HK-2 (cell line): ENCODE measurements around the gene METTL25.
A peak's percentile ranks its signal among the peaks of the same experiment; 100 is the strongest.
"Not testable (repeated sequence)": the region's sequence is repeated elsewhere in the genome, so short reads cannot be mapped to it uniquely, and the experiment has no call there.

Source experiments
- DNase-seq: peaks from one replicate; pipeline ENCODE4 v3.0.0-alpha.2; 2018; ENCODE audit not compliant: unreplicated experiment

METTL25 gene, protein sequence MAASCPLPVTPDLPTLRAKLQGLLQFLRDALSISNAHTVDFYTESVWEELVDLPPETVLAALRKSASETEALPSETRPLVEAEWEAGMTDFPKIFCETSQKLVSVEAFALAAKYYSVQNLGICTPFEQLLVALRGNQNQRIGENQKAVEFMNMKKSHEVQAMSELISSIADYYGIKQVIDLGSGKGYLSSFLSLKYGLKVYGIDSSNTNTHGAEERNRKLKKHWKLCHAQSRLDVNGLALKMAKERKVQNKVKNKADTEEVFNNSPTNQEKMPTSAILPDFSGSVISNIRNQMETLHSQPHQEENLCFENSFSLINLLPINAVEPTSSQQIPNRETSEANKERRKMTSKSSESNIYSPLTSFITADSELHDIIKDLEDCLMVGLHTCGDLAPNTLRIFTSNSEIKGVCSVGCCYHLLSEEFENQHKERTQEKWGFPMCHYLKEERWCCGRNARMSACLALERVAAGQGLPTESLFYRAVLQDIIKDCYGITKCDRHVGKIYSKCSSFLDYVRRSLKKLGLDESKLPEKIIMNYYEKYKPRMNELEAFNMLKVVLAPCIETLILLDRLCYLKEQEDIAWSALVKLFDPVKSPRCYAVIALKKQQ

DNA sequence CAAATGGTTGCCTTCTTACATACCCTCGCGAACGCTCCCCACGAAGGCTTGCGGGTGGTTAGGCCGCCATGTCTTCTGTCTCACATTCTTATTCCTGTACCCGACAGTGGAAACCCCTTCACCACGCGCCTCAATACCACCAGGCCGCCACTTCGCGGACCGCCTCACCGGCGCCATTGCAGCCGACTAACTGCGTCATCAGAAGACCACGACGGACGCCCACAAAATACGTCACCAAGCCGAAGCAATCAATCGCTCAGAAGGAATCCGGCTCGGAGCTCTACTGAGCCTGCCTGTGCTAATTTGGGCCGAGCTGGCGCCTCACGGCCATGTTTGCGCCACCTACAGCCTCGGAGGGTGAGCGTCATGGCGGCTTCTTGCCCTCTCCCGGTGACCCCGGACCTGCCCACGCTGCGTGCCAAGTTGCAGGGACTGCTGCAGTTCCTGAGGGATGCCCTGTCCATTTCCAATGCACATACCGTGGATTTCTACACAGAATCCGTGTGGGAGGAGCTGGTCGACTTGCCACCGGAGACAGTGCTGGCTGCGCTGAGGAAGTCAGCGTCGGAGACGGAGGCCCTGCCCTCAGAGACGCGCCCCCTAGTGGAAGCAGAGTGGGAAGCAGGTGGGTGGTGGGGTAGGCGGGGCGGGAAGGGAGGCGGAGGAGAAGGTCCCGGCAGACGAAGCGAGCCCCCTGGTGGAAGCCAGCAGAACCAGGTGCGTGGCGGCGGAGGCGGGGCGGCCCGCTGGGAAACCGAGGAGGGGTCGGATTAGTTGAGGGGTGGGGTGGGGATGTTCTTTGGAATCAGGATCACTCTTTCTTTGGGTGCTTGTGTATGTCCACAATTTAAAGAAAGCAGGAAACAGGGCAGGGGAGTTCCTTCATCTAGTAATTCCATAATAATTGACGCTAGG, at the start of gene METTL25, which contains the start of gene CCDC59:
Gene METTL25, plus strand, starts transcription at position 330 of the 915 bp plus-strand sequence. Its CDS starts 37 bp downstream, at position 367.
Gene CCDC59, minus strand, starts transcription at position 188 of the 915 bp plus-strand sequence. Its CDS starts 11 bp downstream, at position 177.
- peak; percentile 96 for DNase-seq

- no peak for DNase-seq
These were observed 43.9 kb upstream of the METTL25 start for GRCh38 chr12:82314406-82314892.

DNA sequence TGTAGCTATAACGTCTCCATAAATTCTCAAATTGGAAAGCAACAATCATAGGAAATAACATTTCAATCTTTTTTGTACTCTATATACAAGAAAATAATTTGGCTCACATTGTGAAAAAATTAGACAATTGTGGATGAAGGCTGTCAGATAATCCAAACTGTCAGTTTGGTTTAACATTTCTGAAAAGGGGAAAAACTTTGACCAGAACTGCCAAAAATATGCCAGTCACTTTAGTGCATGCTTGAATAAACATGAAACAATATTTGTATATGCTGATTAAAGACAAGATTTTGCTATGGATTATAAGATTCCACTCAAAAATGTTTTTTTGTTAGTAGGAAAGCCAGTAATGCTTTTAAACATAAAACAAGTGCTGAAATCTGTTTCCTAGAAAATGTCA, 39.1 kb upstream of the METTL25 start:
- no peak for DNase-seq

GRCh38 chr12:82325540-82326336, 32.6 kb upstream of the METTL25 start:
- DNase-seq, result no peak

DNA sequence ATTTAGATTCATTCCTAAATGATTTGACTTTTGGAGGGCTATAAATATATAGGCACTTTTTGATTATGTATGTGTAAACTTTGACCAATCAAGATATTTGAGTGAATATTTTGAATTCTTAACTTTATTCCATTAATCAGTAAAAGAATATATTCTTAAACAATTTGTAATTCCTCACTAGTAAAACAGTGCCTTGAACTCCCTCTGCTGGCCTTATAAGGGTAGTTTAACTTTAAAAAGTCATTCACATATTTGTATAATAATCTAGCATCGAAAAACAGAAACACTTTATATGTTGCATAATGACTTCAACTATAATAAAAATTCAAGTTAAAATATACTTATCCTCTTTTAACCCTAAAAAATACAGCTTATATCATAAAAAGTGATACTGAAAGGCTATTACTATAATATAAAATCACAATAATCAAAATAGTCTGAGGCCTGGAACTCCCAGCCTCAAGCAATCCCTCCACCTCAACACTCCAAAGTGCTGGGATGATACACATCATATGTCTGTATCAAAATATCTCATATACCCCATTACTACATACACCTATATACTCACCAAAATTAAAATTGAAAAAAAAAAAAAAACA, 31.3 kb upstream of the METTL25 start:
- DNase-seq, result no peak

DNA sequence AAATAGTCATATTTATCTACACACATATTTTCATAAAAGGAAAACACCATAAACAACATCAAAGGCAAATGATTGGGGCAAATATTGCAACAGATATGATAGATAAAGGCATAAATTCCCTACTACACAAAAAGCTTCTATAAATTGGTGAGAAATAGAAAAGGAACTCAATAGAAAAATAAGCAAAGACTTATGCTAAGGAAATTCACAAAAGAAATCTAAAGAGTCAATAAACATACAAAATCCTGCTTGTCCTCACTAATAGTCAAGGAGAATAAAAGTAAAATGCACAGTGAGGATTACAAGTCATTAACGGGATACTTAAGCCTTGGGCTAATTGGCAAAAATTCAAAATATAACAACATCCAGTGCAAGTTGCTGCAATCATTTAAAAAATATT, 30.5 kb upstream of the METTL25 start:
- DNase-seq, result no peak

DNA sequence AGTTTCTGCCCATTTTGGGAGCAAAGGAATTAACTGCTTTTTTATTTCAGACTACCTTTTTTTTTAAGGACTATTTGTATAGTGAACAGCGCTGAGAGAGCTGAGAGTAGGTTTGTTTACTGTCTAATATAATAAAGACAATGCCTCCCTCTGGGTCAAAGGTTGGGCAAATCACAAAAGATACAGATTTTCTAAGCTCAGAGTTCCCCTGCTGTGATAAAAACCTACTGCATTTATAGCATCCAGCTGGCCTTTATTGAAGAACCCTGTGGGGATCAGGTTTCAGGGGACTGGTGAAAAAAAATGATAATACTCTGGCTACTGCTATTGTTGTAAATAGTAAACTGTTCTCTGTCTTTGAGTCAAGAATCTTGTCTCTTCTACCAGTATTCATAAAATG, 28.8 kb upstream of the METTL25 start:
- no peak for DNase-seq

DNA sequence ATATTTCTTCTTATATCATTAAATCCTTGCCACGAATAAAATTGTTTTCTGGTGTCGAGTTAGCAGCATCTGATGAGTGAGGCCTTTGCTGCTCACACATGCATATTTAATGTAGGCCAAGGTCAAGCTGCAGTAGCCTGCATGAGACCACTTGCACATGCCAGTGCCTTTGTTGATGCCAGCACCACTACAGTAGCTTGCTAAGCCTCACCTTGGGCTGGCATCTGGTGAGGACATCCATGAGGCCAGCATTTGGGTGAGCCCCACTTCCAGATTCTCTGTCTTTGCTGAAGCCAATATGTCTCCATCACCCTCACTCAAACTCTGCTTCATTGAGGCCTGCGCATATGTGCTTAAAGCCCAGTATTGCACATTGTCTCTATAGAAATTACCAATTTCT, 8.2 kb upstream of the METTL25 start:
- no peak for DNase-seq

DNA sequence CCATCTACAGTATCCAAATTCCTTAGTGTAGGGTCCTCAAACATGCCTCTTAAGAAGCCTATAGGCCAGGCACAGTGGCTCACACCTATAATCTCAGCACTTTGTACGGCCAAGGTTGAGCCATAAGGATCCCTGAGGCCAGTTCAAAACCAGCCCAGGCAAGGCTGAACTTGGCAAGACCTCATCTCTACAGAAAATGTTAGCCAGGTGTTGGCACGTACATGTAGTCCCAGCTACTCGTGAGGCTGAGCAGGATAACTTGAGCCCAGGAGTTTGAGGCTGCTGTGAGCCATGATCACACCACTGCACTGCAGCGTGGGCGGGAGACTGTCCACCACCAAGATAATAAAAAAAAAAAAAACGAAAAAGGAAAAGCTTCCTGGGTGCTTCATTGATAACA, 6.9 kb upstream of the METTL25 start:
- no peak for DNase-seq

- no peak for DNase-seq
These were observed 989 bp upstream of the METTL25 start for GRCh38 chr12:82357340-82357739.

GRCh38 chr12:82357845-82358199, 507 bp upstream of the METTL25 start:
- peak; percentile 2 for DNase-seq

- DNase-seq, result peak; percentile 6
These were observed 768 bp downstream of the METTL25 start for GRCh38 chr12:82359115-82359478.

DNA sequence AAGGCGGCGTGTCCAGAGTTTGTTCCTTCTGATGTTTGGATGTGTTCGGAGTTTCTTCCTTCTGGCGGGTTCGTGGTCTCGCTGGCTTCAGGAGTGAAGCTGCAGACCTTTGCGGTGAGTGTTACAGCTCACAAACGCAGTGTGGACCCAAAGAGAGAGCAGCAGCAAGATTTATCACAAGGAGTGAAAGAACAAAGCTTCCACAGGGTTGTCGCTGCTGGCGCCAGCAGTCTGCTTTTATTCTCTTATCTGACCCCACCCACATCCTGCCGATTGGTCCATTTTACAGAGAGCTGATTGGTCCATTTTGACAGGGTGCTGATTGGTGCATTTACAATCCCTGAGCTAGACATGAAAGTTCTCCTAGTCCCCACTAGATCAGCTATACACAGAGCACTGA, 2.5 kb downstream of the METTL25 start:
- DNase-seq, result not testable (repeated sequence)

DNA sequence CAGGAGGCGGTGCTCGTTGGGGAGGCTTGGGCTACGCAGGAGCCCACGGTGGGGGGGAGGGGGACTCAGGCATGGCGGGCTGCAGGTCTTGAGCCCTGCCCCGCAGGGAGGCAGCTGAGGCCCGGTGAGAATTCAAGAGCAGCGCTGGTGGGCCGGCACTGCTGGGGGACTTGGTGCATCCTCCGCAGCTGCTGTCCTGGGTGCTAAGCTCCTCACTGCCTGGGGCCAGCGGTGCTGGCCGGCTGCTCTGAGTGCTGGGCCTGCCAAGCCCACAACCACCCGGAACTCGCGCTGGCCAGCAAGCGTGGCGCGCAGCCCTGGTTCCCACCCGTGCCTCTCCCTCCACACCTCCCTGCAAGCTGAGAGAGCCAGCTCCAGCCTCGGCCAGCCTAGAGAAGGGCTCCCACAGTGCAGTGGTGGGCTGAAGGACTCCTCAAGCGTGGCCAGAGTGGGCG, 3.2 kb downstream of the METTL25 start:
- DNase-seq, result no peak

DNA sequence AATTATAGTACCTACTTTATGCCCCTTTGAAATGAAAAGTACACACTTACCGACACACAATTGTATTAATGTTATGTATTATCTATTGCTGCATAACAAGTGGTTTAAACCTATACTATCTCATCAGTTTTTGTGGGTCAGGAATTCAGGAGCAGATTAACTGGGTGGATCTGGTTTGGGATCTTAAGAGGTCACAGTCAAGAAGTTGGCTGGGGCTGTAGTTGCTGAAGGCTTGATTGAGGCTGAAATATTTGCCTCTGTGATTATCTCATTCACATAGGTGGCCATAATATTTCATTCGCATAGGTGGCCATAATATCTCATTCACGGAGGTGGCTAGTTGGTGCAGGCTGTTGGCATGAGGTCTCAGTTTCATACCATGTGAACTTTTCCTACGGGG, 5.7 kb downstream of the METTL25 start:
- no peak for DNase-seq

DNA sequence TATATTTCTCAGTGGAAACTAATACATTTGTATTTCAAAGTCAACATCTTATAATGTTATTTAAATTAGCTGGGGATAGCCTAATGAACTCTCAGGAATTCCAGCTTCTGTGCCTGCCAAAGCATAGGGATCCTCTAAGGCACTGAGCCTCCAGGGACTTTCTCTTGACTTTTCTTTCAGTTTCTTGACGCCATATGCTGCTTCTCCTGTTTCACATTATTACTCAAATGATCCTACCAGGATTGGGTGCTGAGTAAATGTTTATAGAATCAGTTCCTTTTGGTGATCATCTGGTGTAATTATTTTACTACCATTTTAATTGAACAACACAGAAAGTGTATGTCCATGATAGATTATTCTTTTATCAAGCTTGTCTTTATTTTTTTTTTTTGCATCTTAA, 7.9 kb downstream of the METTL25 start:
- DNase-seq, result no peak

- DNase-seq, result no peak
These were observed 16.9 kb downstream of the METTL25 start for GRCh38 chr12:82375201-82375600.

DNA sequence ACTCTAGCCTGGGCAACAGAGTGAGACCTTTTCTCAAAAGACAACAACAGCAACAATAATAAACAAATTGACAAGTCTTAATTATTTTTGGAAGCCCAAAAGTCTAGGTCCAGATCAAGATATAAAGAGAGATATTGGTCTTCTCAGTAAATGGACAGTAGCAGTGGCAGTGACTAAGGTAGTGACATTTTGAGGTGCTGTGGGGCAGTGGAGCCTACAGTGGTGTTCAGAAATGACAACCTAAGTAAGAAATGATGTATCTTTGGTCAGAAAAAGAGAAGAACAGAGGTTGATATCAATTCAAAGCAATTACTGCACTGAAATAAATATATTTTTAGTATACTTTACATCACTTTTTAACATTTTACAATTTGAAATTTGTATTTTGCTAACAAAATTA, 20.7 kb downstream of the METTL25 start:
- DNase-seq, result no peak

GRCh38 chr12:82383930-82384552, 25.7 kb downstream of the METTL25 start:
- DNase-seq, result no peak

GRCh38 chr12:82398879-82399278, 40.5 kb downstream of the METTL25 start:
- DNase-seq, result no peak
